Ishikawa (cell line): ENCODE data around the gene SVEP1.

Experiments
- CEBPB ChIP-seq: IDR thresholded peaks from 2 replicates; pipeline ENCODE4 v1.6.1; 2012
- CREB1 ChIP-seq: IDR thresholded peaks from 2 replicates; pipeline ENCODE4 v1.6.1; 2012; ENCODE audit warnings: low read depth
- EGR1 ChIP-seq: IDR thresholded peaks from 2 replicates; pipeline ENCODE4 v1.6.1; 2012
- EP300 ChIP-seq: IDR thresholded peaks from 2 replicates; pipeline ENCODE4 v1.6.1; 2012; ENCODE audit warnings: borderline replicate concordance
- MAX ChIP-seq: IDR thresholded peaks from 2 replicates; pipeline ENCODE4 v1.6.1; 2012
- RAD21 ChIP-seq: IDR thresholded peaks from 2 replicates; pipeline ENCODE4 v1.6.1; 2012; ENCODE audit warnings: low read depth
- REST ChIP-seq: IDR thresholded peaks from 2 replicates; pipeline ENCODE4 v1.6.1; 2012; ENCODE audit warnings: low read depth, mild to moderate bottlenecking
- TCF12 ChIP-seq: IDR thresholded peaks from 2 replicates; pipeline ENCODE4 v1.6.1; 2012; ENCODE audit warnings: low read depth
- TEAD4 ChIP-seq: IDR thresholded peaks from 2 replicates; pipeline ENCODE4 v1.6.1; 2012
- USF1 ChIP-seq: IDR thresholded peaks from 2 replicates; pipeline ENCODE4 v1.6.1; 2012
- YY1 ChIP-seq: IDR thresholded peaks from 2 replicates; pipeline ENCODE4 v1.6.1; 2012; ENCODE audit warnings: low read depth
- ZBTB7A ChIP-seq: IDR thresholded peaks from 2 replicates; pipeline ENCODE4 v1.6.1; 2012; ENCODE audit warnings: low read depth

- no peak for TF ChIP-seq MAX
- TF ChIP-seq EP300: no peak
- no peak for TF ChIP-seq TCF12
- TF ChIP-seq RAD21: no peak
- TF ChIP-seq CREB1: no peak
- TF ChIP-seq USF1: no peak
- no peak for TF ChIP-seq REST
- TF ChIP-seq YY1: no peak
- no peak for TF ChIP-seq ZBTB7A
- TF ChIP-seq TEAD4: no peak
- no peak for TF ChIP-seq EGR1
- no peak for TF ChIP-seq CEBPB
These were observed 42.7 kb downstream of the SVEP1 start for GRCh38 chr9:110536822-110537221.
